Measurements from ENCODE around the gene ANKS1B. TPM values are rescaled to one million over a fixed set of nuclear protein-coding genes. Genes with fewer than 3 reads are reported as not detected.
"Not testable (repeated sequence)": the region's sequence is repeated elsewhere in the genome, so short reads cannot be mapped to it uniquely, and the experiment has no call there.

Gene ANKS1B
- total RNA-seq, 1 donor from 2014 or later: 8.2 TPM

GRCh38 chr12:99806304-99806703, 178.4 kb downstream of the ANKS1B start:
- H3K9me3 ChIP-seq: no peaks in the 10 kb centered on the region
- TF ChIP-seq, protein P1, sequence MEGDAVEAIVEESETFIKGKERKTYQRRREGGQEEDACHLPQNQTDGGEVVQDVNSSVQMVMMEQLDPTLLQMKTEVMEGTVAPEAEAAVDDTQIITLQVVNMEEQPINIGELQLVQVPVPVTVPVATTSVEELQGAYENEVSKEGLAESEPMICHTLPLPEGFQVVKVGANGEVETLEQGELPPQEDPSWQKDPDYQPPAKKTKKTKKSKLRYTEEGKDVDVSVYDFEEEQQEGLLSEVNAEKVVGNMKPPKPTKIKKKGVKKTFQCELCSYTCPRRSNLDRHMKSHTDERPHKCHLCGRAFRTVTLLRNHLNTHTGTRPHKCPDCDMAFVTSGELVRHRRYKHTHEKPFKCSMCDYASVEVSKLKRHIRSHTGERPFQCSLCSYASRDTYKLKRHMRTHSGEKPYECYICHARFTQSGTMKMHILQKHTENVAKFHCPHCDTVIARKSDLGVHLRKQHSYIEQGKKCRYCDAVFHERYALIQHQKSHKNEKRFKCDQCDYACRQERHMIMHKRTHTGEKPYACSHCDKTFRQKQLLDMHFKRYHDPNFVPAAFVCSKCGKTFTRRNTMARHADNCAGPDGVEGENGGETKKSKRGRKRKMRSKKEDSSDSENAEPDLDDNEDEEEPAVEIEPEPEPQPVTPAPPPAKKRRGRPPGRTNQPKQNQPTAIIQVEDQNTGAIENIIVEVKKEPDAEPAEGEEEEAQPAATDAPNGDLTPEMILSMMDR (IDR thresholded peaks at IDR 0.05): no peak
- H3K36me3 ChIP-seq: peaks cover 0 to 14% of the 10 kb centered on the region in 2 donors
- H3K27ac ChIP-seq: no peak overlapping the region
- intact Hi-C loops (cut with DNase I): no loop called here
- H3K4me3 ChIP-seq: no peak overlapping the region
- no peaks in the 10 kb centered on the region for H3K4me1 ChIP-seq
- DNase-seq (ENCODE audit: low spot score in 2 of 2): no peak
- H3K27me3 ChIP-seq: no peaks in the 10 kb centered on the region

DNA sequence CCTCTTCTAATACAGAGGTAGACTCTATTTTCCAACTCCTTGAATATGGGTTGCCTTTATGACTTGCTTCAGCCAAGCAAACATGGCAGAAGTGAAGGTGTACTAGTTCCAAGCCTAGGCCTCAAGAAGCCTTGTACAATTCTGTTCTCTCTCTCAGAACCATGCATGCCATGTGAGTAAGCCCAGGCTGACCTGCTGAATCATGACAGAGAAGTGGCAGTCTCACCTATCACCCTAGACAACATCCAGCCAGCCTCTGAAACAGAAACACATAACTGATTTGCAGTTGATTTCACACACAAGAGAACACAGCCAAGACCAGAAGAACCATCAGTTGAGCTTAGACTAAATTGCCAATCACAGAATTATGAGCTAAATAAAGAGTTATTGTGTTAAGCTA, 180.0 kb downstream of the ANKS1B start:
- Histone ChIP-seq H3K4me3 (no peak overlapping the region), H3K27ac (no peak overlapping the region), H3K36me3 (peaks cover 0 to 14% of the 10 kb centered on the region in 2 donors), H3K4me1 (no peaks in the 10 kb centered on the region), H3K9me3 (no peaks in the 10 kb centered on the region), H3K27me3 (no peaks in the 10 kb centered on the region)
- intact Hi-C loops (cut with DNase I): no loop called here
- TF ChIP-seq, protein P1 (IDR thresholded peaks at IDR 0.05): no peak
- no peak for DNase-seq (ENCODE audit: low spot score in 2 of 2)

GRCh38 chr12:99800605-99801004, 184.1 kb downstream of the ANKS1B start:
- Histone ChIP-seq H3K4me1 (no peaks in the 10 kb centered on the region), H3K36me3 (peaks cover 0 to 14% of the 10 kb centered on the region in 2 donors), H3K9me3 (no peaks in the 10 kb centered on the region), H3K27ac (no peak overlapping the region), H3K4me3 (no peak overlapping the region), H3K27me3 (no peaks in the 10 kb centered on the region)
- TF ChIP-seq, protein P1 (IDR thresholded peaks at IDR 0.05): no peak
- DNase-seq (ENCODE audit: low spot score in 2 of 2): no peak
- intact Hi-C loops (cut with DNase I): no loop called here

DNA sequence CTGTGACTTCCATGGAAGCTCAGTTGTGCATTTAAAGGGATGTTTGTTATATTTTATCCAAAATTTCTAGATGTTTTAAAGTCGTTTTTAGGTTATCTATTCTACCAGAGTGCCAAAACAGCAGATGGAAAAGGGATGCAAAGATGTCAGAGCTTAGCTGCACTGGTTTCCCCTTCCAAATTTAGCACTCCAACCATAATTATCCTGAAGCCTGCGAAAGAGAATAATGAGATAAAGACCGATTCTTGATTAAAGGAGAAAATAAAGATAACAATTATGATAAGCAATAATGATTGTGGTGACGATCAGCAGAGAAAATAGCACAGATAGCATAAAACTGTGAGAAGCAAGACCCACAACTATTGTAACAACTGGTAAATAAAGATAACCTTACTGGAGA, 186.8 kb downstream of the ANKS1B start:
- H3K27ac ChIP-seq; H3K27me3 ChIP-seq; intact Hi-C loops (cut with DNase I); H3K4me3 ChIP-seq; DNase-seq (ENCODE audit: low spot score in 2 of 2); H3K9me3 ChIP-seq; H3K4me1 ChIP-seq; H3K36me3 ChIP-seq: not testable (repeated sequence)

- no peak for DNase-seq (ENCODE audit: low spot score in 2 of 2)
- Histone ChIP-seq H3K36me3 (peaks cover 0 to 5% of the 10 kb centered on the region in 2 donors), H3K9me3 (no peaks in the 10 kb centered on the region), H3K27me3 (no peaks in the 10 kb centered on the region), H3K4me1 (no peaks in the 10 kb centered on the region), H3K27ac (no peak overlapping the region), H3K4me3 (no peak overlapping the region)
- TF ChIP-seq, protein P1 (IDR thresholded peaks at IDR 0.05): no peak
- intact Hi-C loops (cut with DNase I): no loop called here
These were observed 201.3 kb downstream of the ANKS1B start for GRCh38 chr12:99783421-99783820.

- no peak for DNase-seq (ENCODE audit: low spot score in 2 of 2)
- TF ChIP-seq, protein P1 (IDR thresholded peaks at IDR 0.05): no peak
- no peak overlapping the region for H3K4me3 ChIP-seq
- H3K27ac ChIP-seq: peak overlapping the region in 1 of 2 donors; percentile 65
- H3K27me3 ChIP-seq: no peaks in the 10 kb centered on the region
- H3K9me3 ChIP-seq: no peaks in the 10 kb centered on the region
- intact Hi-C loops (cut with DNase I): no loop called here
- H3K36me3 ChIP-seq: peaks cover 0 to 4% of the 10 kb centered on the region in 2 donors
- H3K4me1 ChIP-seq: peaks cover 0 to 3% of the 10 kb centered on the region in 2 donors
These were observed 212.5 kb downstream of the ANKS1B start for GRCh38 chr12:99772274-99772673.
